IMR-90 (cell line): ENCODE measurements around the gene MFAP4. TPM values are rescaled to one million over a fixed set of nuclear protein-coding genes. Genes with fewer than 3 reads are reported as not detected.

Experiments used
- ATAC-seq: fragments of 200-7000 bp; cut with Tn5 transposase; 2 replicates; pipeline ENCODE4 v1.9.1; 2020; ENCODE audit warnings: low read depth, mild to moderate bottlenecking, moderate library complexity
- BruUV-seq: library from RNA; stranded (reverse); fragments of 400-500 nt; replicated peaks from 2 replicates; lab custom pipeline; 2021; lab: Mats Ljungman, UMichigan
- CTCF ChIA-PET: fragments of 300-600 bp; formaldehyde crosslinking; extraction: SDS; loops from one replicate; lab custom pipeline; 2021; ENCODE audit warnings: antibody characterized with exemption; lab: Yijun Ruan, JAX
- POLR2A ChIA-PET: fragments of 300-600 bp; sonication (Branson Sonifier 250); formaldehyde crosslinking; loops from one replicate; lab custom pipeline; 2022; ENCODE audit warnings: antibody characterized with exemption; ENCODE audit not compliant: unreplicated experiment; lab: Charles Lee
- DNase-seq: peaks from one replicate; pipeline ENCODE4 v3.0.0; 2013
- H2AFZ ChIP-seq: replicated peaks from 2 replicates; pipeline ENCODE3; 2013; ENCODE audit warnings: low read length, mild to moderate bottlenecking; ENCODE audit not compliant: poor library complexity
- H2AK5ac ChIP-seq: 2 replicates; pipeline ENCODE4 v1.6.1; 2013; ENCODE audit warnings: low read depth, low read length, inconsistent platforms
- H2AK9ac ChIP-seq: replicated peaks from 2 replicates; pipeline ENCODE3; 2013; ENCODE audit warnings: mild to moderate bottlenecking, low read depth, low read length, moderate library complexity; ENCODE audit not compliant: poor library complexity
- H2BK120ac ChIP-seq: 2 replicates; pipeline ENCODE4 v1.6.1; 2013; ENCODE audit warnings: low read depth, low read length, inconsistent platforms
- H2BK15ac ChIP-seq: 3 replicates; pipeline ENCODE4 v1.6.1; 2013; ENCODE audit warnings: low read depth, low read length, inconsistent platforms
- H2BK20ac ChIP-seq: 2 replicates; pipeline ENCODE4 v1.6.1; 2013; ENCODE audit warnings: low read depth, mild to moderate bottlenecking, inconsistent platforms, low read length, moderate library complexity
- H2BK5ac ChIP-seq: 2 replicates; pipeline ENCODE4 v1.6.1; 2013; ENCODE audit warnings: mild to moderate bottlenecking, low read depth, low read length, inconsistent platforms; ENCODE audit not compliant: poor library complexity, severe bottlenecking
- H3K14ac ChIP-seq: replicated peaks from 2 replicates; pipeline ENCODE4 v1.6.1; 2013; ENCODE audit warnings: low read depth, low read length, inconsistent platforms
- H3K18ac ChIP-seq: 2 replicates; pipeline ENCODE4 v1.6.1; 2013; ENCODE audit warnings: low read depth, low read length, control low read depth
- H3K23ac ChIP-seq: 2 replicates; pipeline ENCODE4 v1.6.1; 2013; ENCODE audit warnings: low read depth, low read length, inconsistent platforms
- H3K27ac ChIP-seq: 2 replicates; pipeline ENCODE4 v1.5.1; 2013; ENCODE audit warnings: mild to moderate bottlenecking, control low read depth, low read length; ENCODE audit not compliant: insufficient read depth
- H3K27me3 ChIP-seq: 2 replicates; pipeline ENCODE4 v1.6.1; 2013; ENCODE audit warnings: low read length; ENCODE audit not compliant: control insufficient read depth, insufficient read depth
- H3K36me3 ChIP-seq: 2 replicates; pipeline ENCODE4 v1.6.1; 2013; ENCODE audit warnings: low read length, mixed read lengths; ENCODE audit not compliant: control insufficient read depth, insufficient read depth
- H3K4ac ChIP-seq: 2 replicates; pipeline ENCODE4 v1.6.1; 2013; ENCODE audit warnings: low read depth, low read length, inconsistent platforms
- H3K4me1 ChIP-seq: 2 replicates; pipeline ENCODE4 v1.6.1; 2013; ENCODE audit warnings: low read length, mixed read lengths; ENCODE audit not compliant: control insufficient read depth, insufficient read depth
- H3K4me2 ChIP-seq: 2 replicates; pipeline ENCODE4 v1.6.1; 2013; ENCODE audit warnings: low read depth, mild to moderate bottlenecking, control low read depth, low read length, moderate library complexity
- H3K4me3 ChIP-seq: 2 replicates; pipeline ENCODE4 v1.5.1; 2013; ENCODE audit warnings: low read depth, mild to moderate bottlenecking, control low read depth, low read length, moderate library complexity; ENCODE audit not compliant: insufficient read depth
- H3K56ac ChIP-seq: 2 replicates; pipeline ENCODE4 v1.6.1; 2013; ENCODE audit warnings: low read length, inconsistent platforms; ENCODE audit not compliant: insufficient read depth; ENCODE audit errors: extremely low read depth
- H3K79me1 ChIP-seq, 2 experiments: 2 replicates each; pipeline ENCODE4 v1.6.1; 2013; ENCODE audit warnings: low read length in 2 of 2, inconsistent platforms in 1 of 2, low read depth in 1 of 2
- H3K9ac ChIP-seq: 2 replicates; pipeline ENCODE4 v1.6.1; 2013; ENCODE audit warnings: low read depth, low read length, control low read depth
- H3K9me1 ChIP-seq: 2 replicates; pipeline ENCODE4 v1.6.1; 2013; ENCODE audit warnings: low read length, inconsistent platforms; ENCODE audit not compliant: insufficient read depth
- H3K9me3 ChIP-seq: 2 replicates; pipeline ENCODE4 v1.6.1; 2013; ENCODE audit warnings: low read length; ENCODE audit not compliant: control insufficient read depth, insufficient read depth
- H4K20me1 ChIP-seq: 2 replicates; pipeline ENCODE4 v1.6.1; 2013; ENCODE audit warnings: low read length, inconsistent platforms; ENCODE audit not compliant: insufficient read depth
- H4K5ac ChIP-seq: 2 replicates; pipeline ENCODE4 v1.6.1; 2013; ENCODE audit warnings: mild to moderate bottlenecking, low read depth, low read length, control low read depth
- H4K8ac ChIP-seq, 2 experiments: 2 replicates each; pipeline ENCODE4 v1.6.1; 2013; ENCODE audit warnings: low read depth in 2 of 2, low read length in 2 of 2, control low read depth in 1 of 2, inconsistent platforms in 1 of 2
- H4K91ac ChIP-seq: 2 replicates; pipeline ENCODE4 v1.6.1; 2013; ENCODE audit warnings: low read depth, low read length, inconsistent platforms; ENCODE audit not compliant: insufficient read depth
- CEBPB ChIP-seq: IDR thresholded peaks from 2 replicates; pipeline ENCODE4 v1.6.1; 2012; ENCODE audit warnings: low read depth, low read length, improper control_type of control experiment
- CHD1 ChIP-seq: IDR thresholded peaks from 2 replicates; pipeline ENCODE4 v1.6.1; 2012; ENCODE audit warnings: low read depth, low read length, improper control_type of control experiment
- ELK1 ChIP-seq: fragments of 150-350 bp; IDR thresholded peaks from 2 replicates; pipeline ENCODE4 v1.6.1; 2016; ENCODE audit warnings: low read depth, mild to moderate bottlenecking, low read length, moderate library complexity, borderline replicate concordance
- FOS ChIP-seq: fragments of 150-350 bp; IDR thresholded peaks from 2 replicates; pipeline ENCODE4 v1.6.1; 2016; ENCODE audit warnings: low read depth, low read length
- MAZ ChIP-seq: IDR thresholded peaks from 2 replicates; pipeline ENCODE4 v1.6.1; 2012; ENCODE audit warnings: low read depth, mild to moderate bottlenecking, low read length, improper control_type of control experiment, moderate library complexity, borderline replicate concordance
- MXI1 ChIP-seq: IDR thresholded peaks from 2 replicates; pipeline ENCODE4 v1.6.1; 2012; ENCODE audit warnings: low read depth, mild to moderate bottlenecking, low read length, moderate library complexity, borderline replicate concordance
- NFE2L2 ChIP-seq: fragments of 150-350 bp; IDR thresholded peaks from 2 replicates; pipeline ENCODE4 v1.6.1; 2016; ENCODE audit warnings: low read depth, mild to moderate bottlenecking, low read length
- RAD21 ChIP-seq: IDR thresholded peaks from 2 replicates; pipeline ENCODE4 v1.6.1; 2012; ENCODE audit warnings: low read length, improper control_type of control experiment
- RFX5 ChIP-seq: IDR thresholded peaks from 2 replicates; pipeline ENCODE4 v1.8.0; 2012; ENCODE audit warnings: low read depth, mild to moderate bottlenecking, low read length, moderate library complexity
- SMC3 ChIP-seq: fragments of 150-350 bp; IDR thresholded peaks from 2 replicates; pipeline ENCODE4 v1.6.1; 2016; ENCODE audit warnings: low read depth, mild to moderate bottlenecking, antibody characterized with exemption, low read length, moderate library complexity
- USF2 ChIP-seq: fragments of 150-350 bp; IDR thresholded peaks from 2 replicates; pipeline ENCODE4 v1.6.1; 2017; ENCODE audit warnings: mild to moderate bottlenecking, antibody characterized with exemption, low read length, low read depth
- WGBS, 2 experiments: methylation state at CpG; one replicate each; pipeline versions ENCODE4 v1.1.5 to v1.1.7; 2013; ENCODE audit warnings: missing lambda C conversion rate in 2 of 2; ENCODE audit not compliant: insufficient read length in 1 of 2; ENCODE audit errors: extremely low coverage in 2 of 2; 5-methylcytosine and 5-hydroxymethylcytosine counted together
- dilution Hi-C: fragments of 300-500 bp; cut with HindIII; formaldehyde crosslinking; loops from one replicate; pipeline ENCODE4 v1.14.3; 2018; ENCODE audit warnings: low sequenced_read_pairs; ENCODE audit not compliant: unreplicated experiment
- in situ Hi-C: fragments of 300-500 bp; cut with MboI; formaldehyde crosslinking; loops from 3 replicates; pipeline ENCODE4 v1.14.3; 2019; ENCODE audit warnings: low sequenced_read_pairs, inconsistent platforms, mixed read lengths
- intact Hi-C: fragments of 100-400 bp; cut with micrococcal nuclease; formaldehyde crosslinking; loops from 2 replicates; pipeline ENCODE4 v1.10.0; 2022
- polyA plus RNA-seq, 3 experiments: library from polyadenylated mRNA; depleted of rRNA; stranded (reverse); fragments of >200 nt; gene quantifications; 2 replicates each; pipeline ENCODE4 v1.2.3, GENCODE V29; 2012; ENCODE audit warnings: low replicate concordance in 1 of 3
- total RNA-seq: library from RNA; depleted of rRNA; stranded (reverse); fragments of >200 nt; gene quantifications from 2 replicates; pipeline ENCODE4 v1.2.3, GENCODE V29; 2012
- TF ChIP-seq, protein P1 (sequence below): conservative IDR thresholded peaks from 2 replicates; pipeline ENCODE4 v1.5.1; 2012; ENCODE audit warnings: mild to moderate bottlenecking, low read depth, low read length, improper control_type of control experiment

The MFAP4 gene
- total and polyA plus RNA-seq, 2 of the 4 experiments (the other 2 are of a cell fraction), result 7.0 to 71.6 TPM

DNA sequence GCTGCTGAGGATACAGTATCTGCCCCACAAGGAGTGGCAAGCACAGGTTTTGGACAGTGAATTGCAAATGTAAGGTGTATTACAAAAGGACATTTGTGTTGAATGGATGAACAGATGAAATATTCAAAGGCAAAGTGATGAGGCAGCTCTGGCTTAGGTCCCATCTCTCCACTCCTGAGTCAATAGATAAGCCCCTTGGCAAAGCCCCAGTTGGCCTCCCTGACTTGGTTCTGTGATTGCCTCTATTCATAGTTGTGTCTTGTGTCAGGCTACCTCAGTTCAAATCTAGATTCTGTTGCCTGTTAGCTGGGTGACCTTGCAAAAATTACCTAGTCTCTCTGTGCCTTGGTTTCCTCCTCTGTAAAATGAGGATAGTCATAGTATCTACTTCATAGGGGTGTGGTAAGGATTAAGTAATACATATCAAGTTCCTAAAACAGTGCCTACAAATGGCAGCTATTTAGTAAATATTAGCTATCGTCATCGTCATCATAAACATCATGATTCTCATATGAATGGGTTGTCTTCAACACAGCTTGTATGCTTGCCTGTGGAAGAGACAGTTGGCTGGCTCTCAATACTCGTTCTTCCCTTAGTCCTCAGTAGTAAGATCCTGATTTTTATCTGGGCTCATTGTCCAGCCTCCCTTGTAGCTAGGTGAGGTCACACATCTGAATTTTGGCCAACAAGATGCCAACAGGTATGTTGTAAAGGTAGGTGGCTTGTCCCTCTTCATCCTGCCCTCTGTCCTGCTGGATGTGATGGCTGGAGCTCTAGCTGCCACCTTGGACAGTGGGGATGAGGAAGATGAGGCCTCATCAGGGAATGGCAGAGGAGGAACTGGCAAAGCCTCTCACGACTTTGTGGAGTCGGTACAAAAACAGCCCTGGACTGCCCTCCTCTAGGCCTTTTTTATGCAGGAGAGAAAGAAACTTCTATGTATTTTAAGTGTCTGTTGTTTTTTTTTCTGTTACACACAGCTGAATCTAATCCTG is 2.1 kb upstream of the MFAP4 start:
- in situ Hi-C loops (no loop called here), dilution Hi-C loops (no loop called here), intact Hi-C loops (no loop called here)
- ChIA-PET CTCF (interaction anchor here (1.0 to 1.5 kb wide), 3 partner anchors 11 to 58 kb away, joined by 3 to 4 read pairs (median 3); no protein-coding TSS in a partner anchor), POLR2A (no interaction called here)
- ATAC-seq (no peak), DNase-seq (peak; percentile 37)
- H3K4me3 ChIP-seq, result no peak overlapping the region
- H3K36me3 ChIP-seq, result peaks cover 18% of the 10 kb centered on the region
- H3K4me1 ChIP-seq, result peaks cover 40% of the 10 kb centered on the region
- no peak overlapping the region for H3K56ac ChIP-seq
- H3K27ac ChIP-seq, result peak overlapping the region; percentile 95; the same call in 1 of the 2 replicates
- H3K9ac ChIP-seq, result no peak overlapping the region; the same call in 1 of the 2 replicates
- H4K20me1 ChIP-seq, result peaks cover 13% of the 10 kb centered on the region
- peak overlapping the region; percentile 82 for H3K18ac ChIP-seq
- H4K91ac ChIP-seq, result peak overlapping the region; percentile 54
- peak overlapping the region; percentile 45 for H2BK120ac ChIP-seq
- no peaks in the 10 kb centered on the region for H3K27me3 ChIP-seq
- peak overlapping the region; percentile 49 for H2BK5ac ChIP-seq
- H2AFZ ChIP-seq, result no peak overlapping the region
- no TSS peak for BruUV-seq
- peak overlapping the region; percentile 97 for H2AK5ac ChIP-seq
- H4K8ac ChIP-seq, result peak overlapping the region in 1 of 2 experiments; percentile 73; a peak in 2 of 4 replicates
- H3K23ac ChIP-seq, result peak overlapping the region; percentile 86
- peaks cover 8 to 22% of the 10 kb centered on the region in 2 experiments; a peak in 3 of 4 replicates for H3K79me1 ChIP-seq
- peak overlapping the region; percentile 11 for H3K4me2 ChIP-seq
- H3K9me1 ChIP-seq, result peaks cover 32% of the 10 kb centered on the region
- H2BK15ac ChIP-seq, result peak overlapping the region; percentile 29; the same call in 2 of the 3 replicates
- peak overlapping the region; percentile 91 for H3K14ac ChIP-seq
- peak overlapping the region; percentile 63 for H2AK9ac ChIP-seq
- peak overlapping the region; percentile 67 for H4K5ac ChIP-seq
- H3K4ac ChIP-seq, result peak overlapping the region; percentile 82
- no peaks in the 10 kb centered on the region for H3K9me3 ChIP-seq
- H2BK20ac ChIP-seq, result peak overlapping the region; percentile 84
- WGBS, 2 experiments, result no CpG with 5 or more reads among the region's 5 CpGs
- TF ChIP-seq CHD1 (no peak), USF2 (no peak), NFE2L2 (no peak), MAZ (no peak), SMC3 (no peak), RAD21 (no peak), FOS (no peak), RFX5 (no peak), MXI1 (no peak), CEBPB (no peak), ELK1 (no peak)
- TF ChIP-seq, protein P1, sequence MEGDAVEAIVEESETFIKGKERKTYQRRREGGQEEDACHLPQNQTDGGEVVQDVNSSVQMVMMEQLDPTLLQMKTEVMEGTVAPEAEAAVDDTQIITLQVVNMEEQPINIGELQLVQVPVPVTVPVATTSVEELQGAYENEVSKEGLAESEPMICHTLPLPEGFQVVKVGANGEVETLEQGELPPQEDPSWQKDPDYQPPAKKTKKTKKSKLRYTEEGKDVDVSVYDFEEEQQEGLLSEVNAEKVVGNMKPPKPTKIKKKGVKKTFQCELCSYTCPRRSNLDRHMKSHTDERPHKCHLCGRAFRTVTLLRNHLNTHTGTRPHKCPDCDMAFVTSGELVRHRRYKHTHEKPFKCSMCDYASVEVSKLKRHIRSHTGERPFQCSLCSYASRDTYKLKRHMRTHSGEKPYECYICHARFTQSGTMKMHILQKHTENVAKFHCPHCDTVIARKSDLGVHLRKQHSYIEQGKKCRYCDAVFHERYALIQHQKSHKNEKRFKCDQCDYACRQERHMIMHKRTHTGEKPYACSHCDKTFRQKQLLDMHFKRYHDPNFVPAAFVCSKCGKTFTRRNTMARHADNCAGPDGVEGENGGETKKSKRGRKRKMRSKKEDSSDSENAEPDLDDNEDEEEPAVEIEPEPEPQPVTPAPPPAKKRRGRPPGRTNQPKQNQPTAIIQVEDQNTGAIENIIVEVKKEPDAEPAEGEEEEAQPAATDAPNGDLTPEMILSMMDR, result no peak
